GM12878 (cell line): ENCODE data around the gene ARL6IP1. TPM values are rescaled to one million over a fixed set of nuclear protein-coding genes. Genes with fewer than 3 reads are reported as not detected.
A peak's percentile ranks its signal among the peaks of the same experiment; 100 is the strongest.

Source experiments
- ATAC-seq: fragments of 200-7000 bp; cut with Tn5 transposase; 3 replicates; pipeline ENCODE4 v1.9.1; 2020; ENCODE audit warnings: mild to moderate bottlenecking, moderate library complexity
- BruUV-seq: library from RNA; stranded (reverse); fragments of 400-500 nt; replicated peaks from 2 replicates; lab custom pipeline; 2021; lab: Mats Ljungman, UMichigan
- CTCF ChIA-PET: fragments of 300-600 bp; sonication (Branson Sonifier 250); formaldehyde crosslinking; extraction: SDS; loops from one replicate; lab custom pipeline; 2021; ENCODE audit warnings: inconsistent platforms; lab: Yijun Ruan, JAX
- POLR2A ChIA-PET: fragments of 350-600 bp; formaldehyde crosslinking; extraction: SDS; loops from one replicate; lab custom pipeline; 2021; ENCODE audit warnings: inconsistent platforms; lab: Charles Lee
- RAD21 ChIA-PET: fragments of 300-600 bp; sonication (Branson Sonifier 250); formaldehyde crosslinking; loops from one replicate; lab custom pipeline; 2023; ENCODE audit warnings: antibody characterized with exemption; ENCODE audit not compliant: unreplicated experiment; lab: Charles Lee
- SMC1A ChIA-PET: fragments of 300-600 bp; sonication (Branson Sonifier 250); formaldehyde crosslinking; loops from one replicate; lab custom pipeline; 2023; ENCODE audit not compliant: unreplicated experiment, uncharacterized antibody; lab: Charles Lee
- DNase-seq: peaks from one replicate; pipeline ENCODE4 v3.0.0-alpha.2; 2011; ENCODE audit warnings: low read depth, low spot score
- FAIRE-seq: peaks from 3 replicates; lab custom pipeline; 2011; peaks lifted over from hg19 to GRCh38; lab: Jason Lieb, UNC
- H2AFZ ChIP-seq: 2 replicates; pipeline ENCODE4 v1.6.0; 2011; ENCODE audit warnings: low read depth, low read length, control low read depth; ENCODE audit not compliant: control insufficient read depth
- H3K27ac ChIP-seq: 2 replicates; pipeline ENCODE4 v1.5.1; 2011; ENCODE audit warnings: control low read depth; ENCODE audit not compliant: control insufficient read depth, insufficient read depth
- H3K27me3 ChIP-seq, 2 experiments: replicated peaks in 1 of 2; 2 replicates each; pipeline versions ENCODE4 v1.6.0 to v1.6.1; 2011; ENCODE audit warnings: low read length in 1 of 2; ENCODE audit not compliant: control insufficient read depth in 2 of 2, insufficient read depth in 2 of 2
- H3K36me3 ChIP-seq, 2 experiments: 2 replicates each; pipeline ENCODE4 v1.5.1; 2011; ENCODE audit warnings: low read length in 1 of 2; ENCODE audit not compliant: control insufficient read depth in 2 of 2, insufficient read depth in 2 of 2
- H3K4me1 ChIP-seq: 2 replicates; pipeline ENCODE4 v1.6.1; 2011; ENCODE audit warnings: mild to moderate bottlenecking, low read length, moderate library complexity, mixed read lengths; ENCODE audit not compliant: control insufficient read depth, insufficient read depth
- H3K4me2 ChIP-seq: 2 replicates; pipeline ENCODE4 v1.6.0; 2011; ENCODE audit warnings: control low read depth; ENCODE audit not compliant: control insufficient read depth, insufficient read depth
- H3K4me3 ChIP-seq: fragments of 200-600 bp; sonication (generic); 2 replicates; pipeline ENCODE4 v1.5.1; 2016
- H3K79me2 ChIP-seq: 2 replicates; pipeline ENCODE4 v1.6.0; 2011; ENCODE audit warnings: low read length; ENCODE audit not compliant: control insufficient read depth, insufficient read depth
- H3K9ac ChIP-seq: 2 replicates; pipeline ENCODE4 v1.8.0; 2011; ENCODE audit warnings: low read length, control low read depth, mixed read lengths; ENCODE audit not compliant: control insufficient read depth, insufficient read depth
- H3K9me3 ChIP-seq: replicated peaks from 3 replicates; pipeline ENCODE4 v1.5.1; 2011; ENCODE audit warnings: mild to moderate bottlenecking, low read length; ENCODE audit not compliant: control insufficient read depth, insufficient read depth
- H4K20me1 ChIP-seq: 2 replicates; pipeline ENCODE4 v1.6.0; 2011; ENCODE audit not compliant: control insufficient read depth, insufficient read depth
- BACH1 ChIP-seq: fragments of 450-650 bp; IDR thresholded peaks from 2 replicates; pipeline ENCODE4 v1.6.1; 2017; ENCODE audit warnings: mild to moderate bottlenecking, borderline replicate concordance
- CBFB ChIP-seq: IDR thresholded peaks from 2 replicates; pipeline ENCODE4 v1.6.1; 2016; ENCODE audit warnings: antibody characterized with exemption, low read depth
- EZH2 ChIP-seq: IDR thresholded peaks from 2 replicates; pipeline ENCODE4 v1.6.1; 2012; ENCODE audit warnings: low read depth, mild to moderate bottlenecking, control low read depth, inconsistent platforms, low read length, borderline replicate concordance; ENCODE audit not compliant: control insufficient read depth
- HCFC1 ChIP-seq: fragments of 150-350 bp; IDR thresholded peaks from 2 replicates; pipeline ENCODE4 v1.6.1; 2014; ENCODE audit warnings: low read length
- JUNB ChIP-seq: IDR thresholded peaks from 2 replicates; pipeline ENCODE4 v1.6.1; 2016; ENCODE audit warnings: antibody characterized with exemption, mild to moderate bottlenecking
- LARP7 ChIP-seq: fragments of 450-650 bp; IDR thresholded peaks from 2 replicates; pipeline ENCODE4 v1.6.1; 2017; ENCODE audit warnings: mild to moderate bottlenecking
- MEF2A ChIP-seq: IDR thresholded peaks from 2 replicates; pipeline ENCODE4 v1.6.1; 2011; ENCODE audit warnings: low read depth, mild to moderate bottlenecking, low read length, moderate library complexity; ENCODE audit not compliant: insufficient read depth
- MXI1 ChIP-seq: fragments of 150-350 bp; IDR thresholded peaks from 2 replicates; pipeline ENCODE4 v1.6.1; 2011; ENCODE audit warnings: low read depth, mild to moderate bottlenecking, inconsistent platforms, low read length, improper control_type of control experiment
- MYC ChIP-seq: IDR thresholded peaks from 2 replicates; pipeline ENCODE4 v1.6.1; 2011; ENCODE audit warnings: mild to moderate bottlenecking, low read length, moderate library complexity, inconsistent platforms; ENCODE audit not compliant: insufficient read depth, insufficient replicate concordance, insufficient read length, severe bottlenecking
- NR2F1 ChIP-seq: fragments of 450-650 bp; conservative IDR thresholded peaks from 2 replicates; pipeline ENCODE4 v1.6.1; 2017; ENCODE audit warnings: mild to moderate bottlenecking
- PAX5 ChIP-seq: IDR thresholded peaks from 2 replicates; pipeline ENCODE4 v1.6.1; 2011; ENCODE audit warnings: low read depth, low read length, borderline replicate concordance
- POLR2A ChIP-seq: IDR thresholded peaks from 2 replicates; pipeline ENCODE4 v1.6.1; 2011; ENCODE audit warnings: low read depth, mild to moderate bottlenecking, low read length
- POLR2AphosphoS5 ChIP-seq: IDR thresholded peaks from 2 replicates; pipeline ENCODE4 v1.6.1; 2011; ENCODE audit warnings: mild to moderate bottlenecking, low read length, inconsistent platforms
- RUNX3 ChIP-seq: IDR thresholded peaks from 2 replicates; pipeline ENCODE4 v1.6.1; 2012; ENCODE audit warnings: low read length, inconsistent platforms
- SIN3A ChIP-seq: IDR thresholded peaks from 2 replicates; pipeline ENCODE4 v1.6.1; 2012; ENCODE audit warnings: low read depth, low read length, improper control_type of control experiment
- TBL1XR1 ChIP-seq: IDR thresholded peaks from 2 replicates; pipeline ENCODE4 v1.6.1; 2012; ENCODE audit warnings: low read depth, low read length, improper control_type of control experiment
- ZNF217 ChIP-seq: fragments of 450-650 bp; IDR thresholded peaks from 2 replicates; pipeline ENCODE4 v1.6.1; 2017; ENCODE audit warnings: antibody characterized with exemption, mild to moderate bottlenecking
- ZNF384 ChIP-seq: IDR thresholded peaks from 2 replicates; pipeline ENCODE4 v1.6.1; 2012; ENCODE audit warnings: low read depth, mild to moderate bottlenecking, low read length, improper control_type of control experiment, borderline replicate concordance
- WGBS: methylation state at CpG from one replicate; pipeline ENCODE4 v1.1.6; 2016; ENCODE audit warnings: low lambda C conversion rate; ENCODE audit not compliant: insufficient replicate concordance, insufficient coverage; ENCODE audit errors: missing lambda C conversion rate; 5-methylcytosine and 5-hydroxymethylcytosine counted together
- in situ Hi-C: fragments of 300-500 bp; cut with MboI; formaldehyde crosslinking; loops from 9 replicates; pipeline ENCODE4 v1.14.3; 2018; ENCODE audit warnings: mixed read lengths
- intact Hi-C: fragments of 100-400 bp; cut with micrococcal nuclease; formaldehyde crosslinking; loops from one replicate; pipeline ENCODE4 v1.14.2; 2022; ENCODE audit not compliant: unreplicated experiment
- polyA plus RNA-seq, 11 experiments: library from polyadenylated mRNA; depleted of rRNA in 4 of 11; unstranded in 6 of 11; stranded (reverse) in 5 of 11; fragments of >200 nt; fragmentation: Nextera tagmentation in 4 of 11; fragmentation: Illumina TruSeq in 1 of 11; extraction: Ambion mirVana in 4 of 11; extraction: Trizol in 1 of 11; gene quantifications; 1 replicate in 1 of 11; 2 replicates in 10 of 11; pipeline versions ENCODE4 v1.2.1 to v1.2.3, GENCODE V29; 2011 to 2016; ENCODE audit warnings: inconsistent platforms in 2 of 11, missing spikeins in 2 of 11, low read depth in 1 of 11
- total RNA-seq, 4 experiments: library from RNA; depleted of rRNA in 3 of 4; stranded (reverse); fragments of >200 nt in 3 of 4; fragmentation: Illumina TruSeq in 1 of 4; extraction: Trizol in 1 of 4; gene quantifications; 2 replicates each; pipeline versions ENCODE4 v1.2.1 to v1.2.3, GENCODE V29; 2013 to 2021

Gene ARL6IP1
- total and polyA plus RNA-seq, 10 of the 15 experiments (the other 5 are each of a cell fraction or from before 2014, with no cell fraction given) = 99.3 to 334 (median 197) TPM

GRCh38 chr16:18789515-18789849 is 11.9 kb downstream of the ARL6IP1 start:
- FAIRE-seq = no peak
- SMC1A ChIA-PET = interaction anchor here (1.6 kb wide), 2 partner anchors 12 to 14 kb away, joined by 4 to 20 read pairs; partner anchors contain the start of gene ARL6IP1

GRCh38 chr16:18788828-18789514 is 12.4 kb downstream of the ARL6IP1 start:
- Histone ChIP-seq H3K27ac (peak overlapping the region; percentile 91), H3K27me3 (no peaks in the 10 kb centered on the region), H4K20me1 (peaks cover 21% of the 10 kb centered on the region), H3K79me2 (peaks cover 62% of the 10 kb centered on the region), H3K9me3 (no peaks in the 10 kb centered on the region), H3K9ac (peak overlapping the region; percentile 95), H3K4me2 (peak overlapping the region; percentile 68), H3K36me3 (peaks cover 9 to 54% of the 10 kb centered on the region in 2 experiments), H3K4me3 (peak overlapping the region; percentile 93), H3K4me1 (peaks cover 20% of the 10 kb centered on the region), H2AFZ (no peak overlapping the region)
- intact Hi-C loops = no loop called here
- RAD21 ChIA-PET = interaction anchor here (0.9 to 6.3 kb wide), 3 partner anchors 13 to 143 kb away, joined by 3 to 71 read pairs (median 3); partner anchors contain the start of gene ARL6IP1
- BruUV-seq = TSS peak; percentile 56
- DNase-seq (no peak), FAIRE-seq (no peak), ATAC-seq (no peak)
- CTCF ChIA-PET = interaction anchor here (0.5 to 7.2 kb wide), 3 partner anchors 11 to 777 kb away, joined by 3 to 80 read pairs (median 6); partner anchors contain the start of gene ARL6IP1
- in situ Hi-C loops = no loop called here
- POLR2A ChIA-PET = interaction anchor here (0.6 to 8.3 kb wide), 3 partner anchors 13 to 1321 kb away, joined by 4 to 128 read pairs (median 6); partner anchors contain the start of gene ARL6IP1
- WGBS = 1% methylated on average over 20 of the region's 20 CpGs
- SMC1A ChIA-PET = interaction anchor here (1.3 to 6.6 kb wide), 3 partner anchors 12 to 45 kb away, joined by 4 to 64 read pairs (median 4); partner anchors contain the start of gene ARL6IP1
- TF ChIP-seq LARP7 (0 out of 2 replicates have a peak, but pooled peaks have one; percentile 29), HCFC1 (no peak), MXI1 (peak; percentile 43; the same call in 1 of the 2 replicates), SIN3A (0 out of 2 replicates have a peak, but pooled peaks have one; percentile 16), NR2F1 (0 out of 2 replicates have a peak, but pooled peaks have one; percentile 12), ZNF384 (no peak), TBL1XR1 (no peak), PAX5 (no peak), MEF2A (no peak), MYC (no peak), POLR2AphosphoS5 (peak; percentile 43; the same call in 1 of the 2 replicates), POLR2A (no peak; the same call in 1 of the 2 replicates), ZNF217 (no peak), CBFB (no peak), RUNX3 (no peak), BACH1 (no peak)

More at GRCh38 chr16:18789515-18789849, 11.9 kb downstream of the ARL6IP1 start:
- H3K36me3 ChIP-seq = peaks cover 8 to 50% of the 10 kb centered on the region in 2 experiments
- POLR2A ChIA-PET = interaction anchor here (8.3 kb wide), 1 partner anchor 12 kb away, joined by 128 read pairs; the partner anchor contains the start of gene ARL6IP1
- WGBS = 0% methylated on average over 5 of the region's 5 CpGs
- H2AFZ ChIP-seq = no peak overlapping the region
- peak overlapping the region; percentile 91 for H3K27ac ChIP-seq
- RAD21 ChIA-PET = interaction anchor here (0.9 to 6.3 kb wide), 2 partner anchors 12 to 22 kb away, joined by 3 to 71 read pairs; partner anchors contain the start of gene ARL6IP1
- H3K4me3 ChIP-seq = peak overlapping the region; percentile 93
- H3K4me1 ChIP-seq = peaks cover 15% of the 10 kb centered on the region
- ATAC-seq (no peak), DNase-seq (no peak)
- in situ Hi-C loops = no loop called here
- H4K20me1 ChIP-seq = peaks cover 18% of the 10 kb centered on the region
- no TSS peak for BruUV-seq
- peak overlapping the region; percentile 68 for H3K4me2 ChIP-seq
- TF ChIP-seq JUNB (no peak), EZH2 (no peak)
- intact Hi-C loops = no loop called here
- CTCF ChIA-PET = interaction anchor here (0.9 to 7.2 kb wide), 3 partner anchors 11 to 180 kb away, joined by 5 to 80 read pairs (median 6); partner anchors contain the start of gene ARL6IP1
- peaks cover 57% of the 10 kb centered on the region for H3K79me2 ChIP-seq
- peak overlapping the region; percentile 95 for H3K9ac ChIP-seq
- no peaks in the 10 kb centered on the region for H3K9me3 ChIP-seq
- no peaks in the 10 kb centered on the region for H3K27me3 ChIP-seq
